Stomach (tissue), 9 donors: ENCODE data around the gene EXOC4. TPM values are rescaled to one million over a fixed set of nuclear protein-coding genes. Genes with fewer than 3 reads are reported as not detected.

ENCODE experiments used
- DNase-seq, 2 donors: peaks; one replicate each; pipeline versions ENCODE4 v3.0.0 to v3.0.0-alpha.2; 2013 to 2019
- H3K27ac ChIP-seq, 5 donors: fragments of 200-600 bp in 4 of 5; sonication (generic) in 4 of 5; one replicate each; pipeline ENCODE4 v1.5.1; 2013 to 2019; ENCODE audit warnings: mild to moderate bottlenecking in 1 of 5, moderate library complexity in 1 of 5
- H3K27me3 ChIP-seq, 3 donors: fragments of 200-600 bp; sonication (generic); one replicate each; pipeline ENCODE4 v1.5.1; 2017 to 2019; ENCODE audit warnings: mixed run types in 1 of 3
- H3K36me3 ChIP-seq, 4 donors: fragments of 200-600 bp; sonication (generic); 1 replicate in 3 of 4; 2 replicates in 1 of 4; pipeline ENCODE4 v1.5.1; 2016 to 2019
- H3K4me1 ChIP-seq, 4 donors: fragments of 200-600 bp; sonication (generic); one replicate each; pipeline ENCODE4 v1.5.1; 2016 to 2019
- H3K4me3 ChIP-seq, 4 donors: fragments of 200-600 bp; sonication (generic) in 3 of 4; one replicate each; pipeline ENCODE4 v1.5.1; 2016 to 2019; ENCODE audit warnings: mild to moderate bottlenecking in 1 of 4
- H3K9me3 ChIP-seq, 4 donors: fragments of 200-600 bp; sonication (generic); one replicate each; pipeline ENCODE4 v1.5.1; 2016 to 2019
- EP300 ChIP-seq: sonication (generic); formaldehyde crosslinking; IDR thresholded peaks from one replicate; pipeline ENCODE4 v1.6.1; 2017; ENCODE audit warnings: antibody characterized with exemption
- POLR2A ChIP-seq, 4 donors: fragments of 450-650 bp; IDR thresholded peaks; one replicate each; pipeline ENCODE4 v1.6.1; 2016; ENCODE audit warnings: antibody characterized with exemption in 4 of 4, control low read depth in 2 of 4, mild to moderate bottlenecking in 1 of 4, moderate library complexity in 1 of 4
- POLR2AphosphoS5 ChIP-seq, 3 donors: sonication (generic); formaldehyde crosslinking; IDR thresholded peaks; one replicate each; pipeline ENCODE4 v1.6.1; 2016; ENCODE audit warnings: antibody characterized with exemption in 3 of 3
- WGBS, 5 donors: extraction: QIAGEN DNeasy Blood & Tissue Kit in 3 of 5; methylation state at CpG; one replicate each; pipeline versions ENCODE4 v1.1.5 to v1.1.7; 2013 to 2018; 5-methylcytosine and 5-hydroxymethylcytosine counted together
- intact Hi-C: fragments of 100-400 bp; cut with DNase I; formaldehyde crosslinking; loops from one replicate; pipeline ENCODE4 v1.15.1; 2023; ENCODE audit warnings: low total_unique reads
- polyA plus RNA-seq, 3 donors: library from polyadenylated mRNA; stranded (reverse); fragments of 200-250 nt; gene quantifications; one replicate each; pipeline ENCODE4 v1.2.3, GENCODE V29; 2013
- total RNA-seq, 5 donors: library from RNA; depleted of rRNA; stranded (reverse); fragments of >200 nt; gene quantifications; one replicate each; pipeline versions ENCODE4 v1.1.0 to v1.2.3, GENCODE V29; 2014 to 2016
- TF ChIP-seq, protein P1 (sequence below), 7 experiments: fragments of 450-650 bp in 4 of 7; fragments of 200-600 bp in 3 of 7; sonication (generic) in 3 of 7; IDR thresholded peaks; one replicate each; pipeline ENCODE4 v1.5.1; 2016 to 2019; ENCODE audit warnings: antibody characterized with exemption in 7 of 7, control low read depth in 2 of 7, mild to moderate bottlenecking in 1 of 7
- donor health status: healthy with polysubstance abuse.
- donor health status: Bipolar disorder and iron deficiency.
- donor health status: healthy.

EXOC4 gene
- total and polyA plus RNA-seq, 8 donors: 14.1 to 339 (median 61.1) TPM

DNA sequence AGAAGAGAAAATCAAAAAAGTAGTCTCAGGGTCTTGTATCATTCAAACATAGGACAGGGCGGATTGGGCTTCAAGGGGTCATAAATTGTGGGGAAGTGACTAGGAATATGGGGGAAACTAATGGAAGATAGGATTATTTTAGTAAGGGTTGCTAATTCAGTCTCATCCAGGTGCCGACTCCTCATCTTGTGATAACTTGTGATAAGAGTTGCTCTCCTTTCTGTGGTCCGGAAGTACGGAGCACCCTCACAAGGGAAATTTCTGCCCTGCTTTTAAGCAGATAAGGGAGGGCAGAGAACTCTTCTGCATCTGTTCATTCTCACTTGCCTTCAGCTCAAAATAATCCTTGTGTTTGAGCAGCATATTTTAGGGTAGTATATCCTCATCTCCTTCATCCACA is 437.9 kb downstream of the EXOC4 start:
- Histone ChIP-seq H3K9me3 (no peaks in the 10 kb centered on the region), H3K36me3 (no peaks in the 10 kb centered on the region), H3K27ac (no peak overlapping the region), H3K27me3 (no peaks in the 10 kb centered on the region), H3K4me3 (no peak overlapping the region), H3K4me1 (peaks cover 0 to 4% (median 0%) of the 10 kb centered on the region in 4 donors)
- TF ChIP-seq POLR2AphosphoS5 (IDR thresholded peaks at IDR 0.05): no peak
- TF ChIP-seq, protein P1, sequence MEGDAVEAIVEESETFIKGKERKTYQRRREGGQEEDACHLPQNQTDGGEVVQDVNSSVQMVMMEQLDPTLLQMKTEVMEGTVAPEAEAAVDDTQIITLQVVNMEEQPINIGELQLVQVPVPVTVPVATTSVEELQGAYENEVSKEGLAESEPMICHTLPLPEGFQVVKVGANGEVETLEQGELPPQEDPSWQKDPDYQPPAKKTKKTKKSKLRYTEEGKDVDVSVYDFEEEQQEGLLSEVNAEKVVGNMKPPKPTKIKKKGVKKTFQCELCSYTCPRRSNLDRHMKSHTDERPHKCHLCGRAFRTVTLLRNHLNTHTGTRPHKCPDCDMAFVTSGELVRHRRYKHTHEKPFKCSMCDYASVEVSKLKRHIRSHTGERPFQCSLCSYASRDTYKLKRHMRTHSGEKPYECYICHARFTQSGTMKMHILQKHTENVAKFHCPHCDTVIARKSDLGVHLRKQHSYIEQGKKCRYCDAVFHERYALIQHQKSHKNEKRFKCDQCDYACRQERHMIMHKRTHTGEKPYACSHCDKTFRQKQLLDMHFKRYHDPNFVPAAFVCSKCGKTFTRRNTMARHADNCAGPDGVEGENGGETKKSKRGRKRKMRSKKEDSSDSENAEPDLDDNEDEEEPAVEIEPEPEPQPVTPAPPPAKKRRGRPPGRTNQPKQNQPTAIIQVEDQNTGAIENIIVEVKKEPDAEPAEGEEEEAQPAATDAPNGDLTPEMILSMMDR (IDR thresholded peaks at IDR 0.05): no peak
- TF ChIP-seq POLR2A (IDR thresholded peaks at IDR 0.05): no peak
- TF ChIP-seq EP300: no peak
- intact Hi-C loops: no loop called here
- WGBS, 5 donors: 78 to 97% (median 93%) methylated on average over 4 of the region's 4 CpGs
- no peak for DNase-seq

DNA sequence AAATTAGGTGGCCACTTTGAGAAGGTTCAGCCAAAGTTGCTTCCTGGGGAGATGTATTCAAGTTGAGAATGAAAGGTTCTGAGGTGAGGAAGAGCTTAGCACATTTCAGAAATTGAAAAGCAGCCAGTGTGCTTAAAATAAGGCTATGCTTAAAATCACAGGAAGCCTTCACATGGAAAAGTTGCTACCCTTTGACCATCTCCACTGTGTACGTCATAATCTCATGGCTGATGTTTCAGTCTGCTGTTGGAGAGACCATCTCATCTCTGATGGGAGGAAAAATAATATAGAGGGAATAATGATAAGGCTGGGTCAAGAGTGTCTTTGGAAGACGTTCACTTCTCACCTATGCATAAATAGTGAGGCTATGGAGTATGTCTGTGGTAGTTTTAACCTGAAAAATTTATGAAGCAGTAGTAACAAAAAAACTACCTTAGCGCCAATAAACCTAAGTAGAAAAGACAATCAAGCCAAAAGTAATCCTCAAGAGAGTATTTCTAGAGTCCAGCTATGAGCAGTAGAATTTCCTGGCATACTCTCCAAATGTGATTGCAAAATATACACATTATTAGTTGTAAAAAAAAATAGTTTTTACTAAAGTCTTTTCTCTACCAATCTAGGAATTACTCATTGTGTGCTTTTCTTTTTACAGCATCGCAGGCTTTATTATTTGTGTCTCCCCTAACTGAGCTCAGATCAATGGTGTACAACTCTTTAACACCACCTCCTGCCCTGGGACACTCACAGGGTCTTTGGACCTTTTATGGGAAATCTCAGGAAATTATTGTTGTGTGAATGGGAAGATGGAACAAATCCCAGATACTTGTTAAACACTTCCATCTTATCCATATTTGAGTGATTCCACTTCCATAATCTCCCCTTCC is 439.1 kb downstream of the EXOC4 start:
- no peaks in the 10 kb centered on the region for H3K27me3 ChIP-seq

DNA sequence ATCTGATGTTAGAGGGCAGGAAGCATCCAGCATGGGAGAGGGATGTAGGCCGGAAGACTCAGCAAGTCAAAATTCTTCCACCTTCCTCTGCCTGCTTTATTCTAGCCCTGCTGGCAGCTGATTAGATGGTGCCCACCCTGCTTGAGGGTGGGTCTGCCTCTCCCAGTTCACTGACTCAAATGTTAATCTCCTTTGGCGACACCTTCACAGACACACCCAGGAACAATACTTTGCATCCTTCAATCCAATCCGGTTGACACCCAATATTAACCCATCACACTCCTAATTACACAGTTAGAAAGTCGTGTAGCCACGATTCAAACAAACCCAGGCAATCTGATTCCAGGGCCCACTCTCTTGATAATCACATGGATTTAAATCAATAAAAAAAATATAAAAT is 440.4 kb downstream of the EXOC4 start:
- TF ChIP-seq EP300 (no peak), POLR2AphosphoS5 (IDR thresholded peaks at IDR 0.05) (no peak), POLR2A (IDR thresholded peaks at IDR 0.05) (no peak)
- TF ChIP-seq, protein P1 (IDR thresholded peaks at IDR 0.05): no peak
- H3K36me3 ChIP-seq: no peaks in the 10 kb centered on the region
- peaks cover 0 to 4% (median 0%) of the 10 kb centered on the region in 4 donors for H3K4me1 ChIP-seq
- H3K9me3 ChIP-seq: no peaks in the 10 kb centered on the region
- H3K27me3 ChIP-seq: no peaks in the 10 kb centered on the region
- H3K27ac ChIP-seq: no peak overlapping the region
- H3K4me3 ChIP-seq: no peak overlapping the region
- intact Hi-C loops: no loop called here
- no peak for DNase-seq
- 81 to 88% (median 86%) methylated on average over 5 of the region's 5 CpGs for WGBS, 5 donors

More for the DNA sequence above, 439.1 kb downstream of the EXOC4 start:
- no peak for TF ChIP-seq POLR2A (IDR thresholded peaks at IDR 0.05)
- TF ChIP-seq, protein P1 (IDR thresholded peaks at IDR 0.05): no peak
- no peak for TF ChIP-seq POLR2AphosphoS5 (IDR thresholded peaks at IDR 0.05)
- no peak for TF ChIP-seq EP300
- no peak overlapping the region for H3K27ac ChIP-seq
- intact Hi-C loops: no loop called here
- H3K4me1 ChIP-seq: peaks cover 0 to 4% (median 0%) of the 10 kb centered on the region in 4 donors
- 79 to 89% (median 87%) methylated on average over 4 of the region's 4 CpGs for WGBS, 5 donors
- DNase-seq: no peak
- no peak overlapping the region for H3K4me3 ChIP-seq
- H3K9me3 ChIP-seq: no peaks in the 10 kb centered on the region
- H3K36me3 ChIP-seq: no peaks in the 10 kb centered on the region

DNA sequence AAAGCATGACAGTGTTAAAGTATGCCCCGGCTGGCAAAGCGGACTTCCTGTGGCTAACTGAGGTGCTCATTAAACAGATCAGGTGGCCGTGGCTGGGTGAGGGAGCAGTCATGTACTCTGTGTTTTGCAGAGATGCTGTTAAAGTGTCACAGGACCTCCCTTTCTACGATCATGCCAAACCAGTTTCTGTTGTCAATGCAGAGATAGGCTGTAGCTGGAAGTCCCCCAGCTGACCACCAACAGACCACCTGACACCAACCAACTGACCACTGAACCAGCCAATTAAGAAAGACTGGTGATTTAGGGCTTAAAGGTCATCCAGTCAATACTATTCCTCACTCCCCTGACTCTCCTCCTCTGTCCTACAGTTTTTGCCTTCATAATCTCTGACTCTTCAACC is 443.2 kb downstream of the EXOC4 start:
- DNase-seq: no peak
- TF ChIP-seq POLR2A (IDR thresholded peaks at IDR 0.05) (no peak), EP300 (no peak), POLR2AphosphoS5 (IDR thresholded peaks at IDR 0.05) (no peak)
- TF ChIP-seq, protein P1 (IDR thresholded peaks at IDR 0.05): no peak
- WGBS, 5 donors: 62 to 98% (median 83%) methylated on average over 4 of the region's 4 CpGs
- intact Hi-C loops: no loop called here
- Histone ChIP-seq H3K4me1 (peaks cover 0 to 4% (median 0%) of the 10 kb centered on the region in 4 donors), H3K36me3 (no peaks in the 10 kb centered on the region), H3K4me3 (no peak overlapping the region), H3K27me3 (no peaks in the 10 kb centered on the region), H3K27ac (no peak overlapping the region), H3K9me3 (no peaks in the 10 kb centered on the region)
